GM19455 (cell line): Measurements from ENCODE around the gene HDAC6.
A peak's percentile ranks its signal among the peaks of the same experiment; 100 is the strongest.
"Not testable (repeated sequence)": the region's sequence is repeated elsewhere in the genome, so short reads cannot be mapped to it uniquely, and the experiment has no call there.

Experiments used
- ATAC-seq: cut with Tn5 transposase; IDR thresholded peaks from one replicate; pipeline ENCODE4 v1.9.1; 2021; ENCODE audit not compliant: unreplicated experiment

Gene HDAC6

GRCh38 chrX:48789366-48790220, 12.3 kb upstream of the HDAC6 start:
- no peak for ATAC-seq

GRCh38 chrX:48790477-48790876, 11.4 kb upstream of the HDAC6 start:
- no peak for ATAC-seq

DNA sequence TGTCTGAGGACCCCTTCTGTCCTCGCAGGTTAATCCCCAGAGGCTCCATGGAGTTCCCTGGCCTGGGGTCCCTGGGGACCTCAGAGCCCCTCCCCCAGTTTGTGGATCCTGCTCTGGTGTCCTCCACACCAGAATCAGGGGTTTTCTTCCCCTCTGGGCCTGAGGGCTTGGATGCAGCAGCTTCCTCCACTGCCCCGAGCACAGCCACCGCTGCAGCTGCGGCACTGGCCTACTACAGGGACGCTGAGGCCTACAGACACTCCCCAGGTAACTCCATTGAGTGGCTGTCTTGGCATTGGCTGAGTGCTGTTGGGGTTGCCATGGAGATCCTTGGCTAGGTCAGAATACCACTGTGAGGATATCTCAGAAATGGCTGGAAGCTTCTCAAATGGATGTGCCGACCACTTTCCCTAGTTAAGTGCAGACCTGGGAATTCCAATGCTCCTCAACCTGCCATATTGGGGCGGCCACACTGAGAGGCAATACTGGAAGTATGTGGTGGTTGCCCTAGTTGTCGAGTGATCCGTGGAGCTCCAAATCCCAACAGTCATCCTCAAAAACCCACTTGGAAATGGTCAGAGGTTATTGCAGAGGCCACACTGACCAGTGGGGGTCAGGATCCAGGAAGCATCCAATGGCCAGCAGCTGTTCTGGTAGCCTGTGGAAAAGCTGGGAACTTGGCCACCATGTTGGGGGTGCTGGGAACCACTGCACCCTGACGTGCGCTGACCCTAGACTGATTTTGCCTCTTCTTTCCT, 10.6 kb upstream of the HDAC6 start:
- no peak for ATAC-seq

DNA sequence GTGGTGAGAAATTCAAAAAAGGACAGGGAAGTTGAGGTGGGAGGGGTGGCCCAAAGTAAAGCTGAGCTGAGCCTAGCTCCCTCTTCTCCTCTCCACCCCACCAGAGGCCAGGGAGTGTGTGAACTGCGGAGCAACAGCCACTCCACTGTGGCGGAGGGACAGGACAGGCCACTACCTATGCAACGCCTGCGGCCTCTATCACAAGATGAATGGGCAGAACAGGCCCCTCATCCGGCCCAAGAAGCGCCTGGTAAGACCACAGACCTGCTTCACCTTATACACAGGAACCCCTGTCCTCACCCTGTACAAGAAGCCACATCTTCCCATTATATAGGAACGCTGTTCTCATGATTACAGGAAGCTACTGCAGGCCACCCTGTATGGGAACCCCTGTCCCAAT, 9.6 kb upstream of the HDAC6 start:
- ATAC-seq: no peak

GRCh38 chrX:48793935-48794334, 7.9 kb upstream of the HDAC6 start:
- no peak for ATAC-seq

- ATAC-seq: no peak
These were observed 7.4 kb upstream of the HDAC6 start for GRCh38 chrX:48794340-48794910.

DNA sequence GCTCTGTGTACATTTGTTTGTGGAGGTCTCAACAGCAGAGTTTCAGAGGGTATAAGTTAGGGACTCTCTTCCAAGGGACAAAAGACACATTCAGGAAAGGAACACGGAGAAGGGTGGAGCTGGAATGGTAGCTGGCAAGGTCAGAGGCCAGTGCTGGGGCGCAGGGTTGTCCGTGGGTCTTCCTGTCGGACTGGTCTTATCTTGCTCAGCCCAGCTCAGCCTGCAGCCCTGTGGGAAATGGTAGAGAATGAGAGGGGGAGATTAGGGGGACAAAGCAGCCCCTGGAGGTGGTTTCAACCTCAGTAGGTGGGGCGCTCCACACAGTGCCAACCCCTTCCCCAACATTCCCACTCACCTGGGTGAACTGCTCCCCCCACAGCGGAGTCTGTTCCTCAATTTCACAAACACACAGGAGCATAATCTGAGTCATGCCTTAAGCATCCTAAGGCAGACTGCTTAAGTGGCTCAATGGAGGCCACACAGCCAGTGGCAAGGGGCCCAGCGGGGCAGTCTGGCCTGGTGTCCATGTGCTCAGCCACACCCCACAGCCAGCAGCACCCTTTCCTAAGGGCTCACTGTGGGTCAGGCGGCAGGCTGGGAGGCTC, 6.9 kb upstream of the HDAC6 start:
- ATAC-seq: no peak

- no peak for ATAC-seq
These were observed 3.5 kb upstream of the HDAC6 start for GRCh38 chrX:48798318-48798717.

GRCh38 chrX:48800574-48801279, 1.1 kb upstream of the HDAC6 start:
- no peak for ATAC-seq

- peak; percentile 54 for ATAC-seq
These were observed 430 bp downstream of the HDAC6 start for GRCh38 chrX:48802089-48802904.

DNA sequence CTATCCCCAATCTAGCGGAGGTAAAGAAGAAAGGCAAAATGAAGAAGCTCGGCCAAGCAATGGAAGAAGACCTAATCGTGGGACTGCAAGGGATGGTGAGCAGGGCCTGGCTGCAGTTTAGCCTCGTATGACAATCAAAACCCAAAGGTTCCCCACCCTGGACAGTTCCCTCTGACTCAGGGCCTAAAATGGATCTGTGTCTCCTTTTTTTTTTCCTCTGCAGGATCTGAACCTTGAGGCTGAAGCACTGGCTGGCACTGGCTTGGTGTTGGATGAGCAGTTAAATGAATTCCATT, 986 bp downstream of the HDAC6 start:
- no peak for ATAC-seq

DNA sequence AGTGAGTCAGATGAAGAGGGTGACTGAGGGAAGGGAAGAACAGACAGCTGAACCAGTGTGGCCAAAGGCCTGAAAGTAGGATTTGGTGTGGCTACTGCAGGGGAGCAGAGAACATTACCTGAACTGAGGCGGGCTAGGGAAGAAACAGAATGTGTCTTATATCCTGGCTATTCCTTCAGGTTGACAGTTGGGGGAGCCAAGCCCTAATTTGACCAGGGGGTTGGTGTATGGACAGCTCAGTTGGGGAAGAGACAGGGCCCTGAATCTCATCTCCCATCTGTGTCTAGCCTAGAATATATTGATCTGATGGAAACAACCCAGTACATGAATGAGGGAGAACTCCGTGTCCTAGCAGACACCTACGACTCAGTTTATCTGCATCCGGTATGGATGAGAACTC, 4.2 kb downstream of the HDAC6 start:
- ATAC-seq: no peak

DNA sequence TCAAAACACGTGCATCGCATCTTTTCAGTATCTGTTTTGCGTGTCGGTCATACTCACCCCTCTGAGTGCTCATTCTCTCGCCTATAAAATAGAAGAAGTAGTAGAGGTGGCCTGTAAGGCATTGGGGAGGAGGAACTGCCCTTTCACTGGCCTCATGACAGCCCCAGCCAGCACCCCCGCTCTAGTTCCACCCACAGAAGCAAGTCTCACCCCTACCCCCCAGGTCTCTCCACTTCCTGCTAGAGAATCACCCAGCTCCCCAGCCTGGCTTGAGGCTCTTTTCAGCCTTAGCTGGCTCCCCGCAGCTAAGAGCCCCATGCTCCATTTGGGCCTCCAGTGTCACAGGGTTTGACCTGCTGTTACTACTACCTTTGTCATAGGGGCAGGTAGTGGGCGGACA, 11.8 kb downstream of the HDAC6 start:
- no peak for ATAC-seq

DNA sequence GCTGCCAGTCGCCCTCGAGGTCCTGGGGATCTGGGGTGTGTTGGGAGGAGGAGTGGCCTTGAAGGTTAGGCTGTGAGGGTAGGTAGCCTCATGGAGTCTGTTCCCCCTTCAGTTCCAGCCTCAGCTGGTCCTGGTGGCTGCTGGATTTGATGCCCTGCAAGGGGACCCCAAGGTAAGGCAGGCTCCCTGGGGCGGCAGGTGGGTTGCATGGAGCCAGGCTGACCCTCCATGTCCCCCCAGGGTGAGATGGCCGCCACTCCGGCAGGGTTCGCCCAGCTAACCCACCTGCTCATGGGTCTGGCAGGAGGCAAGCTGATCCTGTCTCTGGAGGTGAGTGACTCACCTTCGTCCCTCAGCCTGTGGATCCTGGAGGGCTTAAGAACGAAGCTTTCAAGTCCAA, 12.9 kb downstream of the HDAC6 start:
- no peak for ATAC-seq

DNA sequence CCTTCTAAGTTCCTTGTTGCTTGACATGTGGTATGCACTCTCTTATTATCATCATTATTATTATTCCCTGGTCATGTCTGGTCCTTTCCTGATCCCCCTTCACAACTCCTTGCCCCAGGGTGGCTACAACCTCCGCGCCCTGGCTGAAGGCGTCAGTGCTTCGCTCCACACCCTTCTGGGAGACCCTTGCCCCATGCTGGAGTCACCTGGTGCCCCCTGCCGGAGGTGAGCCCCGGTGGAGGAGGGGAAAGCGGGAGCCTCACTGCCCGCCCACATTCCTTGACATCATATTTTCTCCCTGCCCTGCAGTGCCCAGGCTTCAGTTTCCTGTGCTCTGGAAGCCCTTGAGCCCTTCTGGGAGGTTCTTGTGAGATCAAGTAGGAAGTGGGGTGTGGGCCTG, 13.4 kb downstream of the HDAC6 start:
- no peak for ATAC-seq

DNA sequence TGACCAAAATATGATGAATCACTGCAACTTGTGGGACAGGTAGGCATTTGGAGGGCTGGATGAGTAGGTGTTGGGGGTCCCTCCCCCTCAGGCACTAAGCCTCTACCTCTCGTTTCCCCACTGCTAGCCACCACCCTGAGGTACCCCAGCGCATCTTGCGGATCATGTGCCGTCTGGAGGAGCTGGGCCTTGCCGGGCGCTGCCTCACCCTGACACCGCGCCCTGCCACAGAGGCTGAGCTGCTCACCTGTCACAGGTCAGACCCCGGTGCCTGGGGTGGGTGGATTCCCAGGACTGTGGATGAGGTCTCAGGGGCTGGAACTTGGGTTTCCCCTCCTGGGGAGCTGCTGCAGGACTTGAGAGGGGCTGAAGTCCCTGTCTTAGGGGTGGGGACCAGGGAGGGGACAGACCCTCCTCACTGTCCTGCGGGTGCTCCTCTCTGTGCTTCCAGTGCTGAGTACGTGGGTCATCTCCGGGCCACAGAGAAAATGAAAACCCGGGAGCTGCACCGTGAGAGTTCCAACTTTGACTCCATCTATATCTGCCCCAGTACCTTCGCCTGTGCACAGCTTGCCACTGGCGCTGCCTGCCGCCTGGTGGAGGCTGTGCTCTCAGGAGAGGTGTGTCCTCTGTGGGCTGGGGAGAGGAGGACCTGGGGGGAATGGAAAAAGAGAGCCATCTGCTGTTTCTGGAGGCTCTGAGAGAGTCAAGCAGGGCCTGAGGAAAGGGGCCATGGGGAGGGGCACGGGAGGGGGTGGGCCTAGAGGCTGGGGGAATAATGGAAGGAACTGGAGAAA, 14.3 kb downstream of the HDAC6 start:
- ATAC-seq: no peak

GRCh38 chrX:48818098-48818497, 16.2 kb downstream of the HDAC6 start:
- ATAC-seq: no peak

GRCh38 chrX:48818866-48819265, 17.0 kb downstream of the HDAC6 start:
- no peak for ATAC-seq

DNA sequence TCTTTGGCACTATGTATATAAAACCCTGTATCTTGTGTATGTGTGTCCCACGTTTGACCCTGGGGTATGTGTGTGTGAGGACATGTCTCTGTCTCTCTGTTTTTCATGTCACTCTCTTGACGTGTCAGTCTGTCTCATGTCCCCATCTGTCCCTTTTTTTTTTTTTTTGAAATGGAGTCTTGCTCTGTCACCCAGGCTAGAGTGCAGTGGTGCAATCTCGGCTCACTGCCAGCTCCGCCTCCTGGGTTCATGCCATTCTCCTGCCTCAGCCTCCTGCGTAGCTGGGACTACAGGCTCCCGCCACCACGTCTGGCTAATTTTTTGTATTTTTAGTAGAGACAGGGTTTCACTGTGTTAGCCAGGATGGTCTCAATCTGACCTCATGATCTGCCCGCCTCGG, 17.5 kb downstream of the HDAC6 start:
- not testable (repeated sequence) for ATAC-seq

- no peak for ATAC-seq
These were observed 21.2 kb downstream of the HDAC6 start for GRCh38 chrX:48823053-48823452.
